ENCODE measurements around the gene ARRDC2.
A peak's percentile ranks its signal among the peaks of the same experiment; 100 is the strongest.
"Not testable (repeated sequence)": the region's sequence is repeated elsewhere in the genome, so short reads cannot be mapped to it uniquely, and the experiment has no call there.

Gene ARRDC2

GRCh38 chr19:18016209-18016910 is 8.4 kb downstream of the ARRDC2 start:
- DNase-seq (ENCODE audit: low spot score): no peak

- DNase-seq (ENCODE audit: low spot score): peak; percentile 77
These were observed 9.5 kb downstream of the ARRDC2 start for GRCh38 chr19:18017275-18018083.

- no peak for DNase-seq (ENCODE audit: low spot score)
These were observed 12.5 kb downstream of the ARRDC2 start for GRCh38 chr19:18020212-18021085.

- DNase-seq (ENCODE audit: low spot score): peak; percentile 91
These were observed 13.3 kb downstream of the ARRDC2 start for GRCh38 chr19:18021121-18021755.

- DNase-seq (ENCODE audit: low spot score): peak; percentile 83
These were observed 15.8 kb downstream of the ARRDC2 start for GRCh38 chr19:18023622-18024251.

GRCh38 chr19:18027151-18027550 is 19.2 kb downstream of the ARRDC2 start:
- no peak for DNase-seq (ENCODE audit: low spot score)

- DNase-seq (ENCODE audit: low spot score): no peak
These were observed 21.8 kb downstream of the ARRDC2 start for GRCh38 chr19:18029617-18030338.

GRCh38 chr19:18031401-18031800 is 23.4 kb downstream of the ARRDC2 start:
- DNase-seq (ENCODE audit: low spot score): not testable (repeated sequence)

- DNase-seq (ENCODE audit: low spot score): not testable (repeated sequence)
These were observed 24.1 kb downstream of the ARRDC2 start for GRCh38 chr19:18032102-18032501.

GRCh38 chr19:18041054-18041453 is 33.1 kb downstream of the ARRDC2 start:
- DNase-seq (ENCODE audit: low spot score): no peak

- DNase-seq (ENCODE audit: low spot score): no peak
These were observed 35.7 kb downstream of the ARRDC2 start for GRCh38 chr19:18043676-18044075.

- no peak for DNase-seq (ENCODE audit: low spot score)
These were observed 36.9 kb downstream of the ARRDC2 start for GRCh38 chr19:18044825-18045304.

- DNase-seq (ENCODE audit: low spot score): no peak
These were observed 37.5 kb downstream of the ARRDC2 start for GRCh38 chr19:18045307-18046050.

GRCh38 chr19:18046059-18046718 is 38.2 kb downstream of the ARRDC2 start:
- no peak for DNase-seq (ENCODE audit: low spot score)

GRCh38 chr19:18049385-18049784 is 41.4 kb downstream of the ARRDC2 start:
- DNase-seq (ENCODE audit: low spot score): no peak

GRCh38 chr19:18051887-18052286 is 43.9 kb downstream of the ARRDC2 start:
- no peak for DNase-seq (ENCODE audit: low spot score)

- no peak for DNase-seq (ENCODE audit: low spot score)
These were observed 45.7 kb downstream of the ARRDC2 start for GRCh38 chr19:18053576-18054219.

- DNase-seq (ENCODE audit: low spot score): no peak
These were observed 48.0 kb downstream of the ARRDC2 start for GRCh38 chr19:18055967-18056366.

GRCh38 chr19:18057557-18057956 is 49.6 kb downstream of the ARRDC2 start:
- DNase-seq (ENCODE audit: low spot score): no peak

All from kidney capillary endothelial cell (primary cell).